Caco-2 (cell line): Measurements from ENCODE around the gene BBOF1. TPM values are rescaled to one million over a fixed set of nuclear protein-coding genes. Genes with fewer than 3 reads are reported as not detected.
"Not testable (repeated sequence)": the region's sequence is repeated elsewhere in the genome, so short reads cannot be mapped to it uniquely, and the experiment has no call there.

Source experiments
- BruUV-seq: library from RNA; stranded (reverse); fragments of 400-500 nt; replicated peaks from 2 replicates; lab custom pipeline; 2021; lab: Mats Ljungman, UMichigan
- CTCF ChIA-PET: fragments of 300-600 bp; sonication (Branson Sonifier 250); formaldehyde crosslinking; loops from one replicate; lab custom pipeline; 2022; ENCODE audit warnings: antibody characterized with exemption; lab: Charles Lee
- POLR2A ChIA-PET: fragments of 300-600 bp; sonication (Branson Sonifier 250); formaldehyde crosslinking; loops from one replicate; lab custom pipeline; 2022; ENCODE audit warnings: antibody characterized with exemption; lab: Charles Lee
- DNase-seq, 2 experiments: peaks; one replicate each; pipeline versions ENCODE4 v3.0.0 to v3.0.0-alpha.2; 2020 to 2022
- H3K27me3 ChIP-seq: replicated peaks from 2 replicates; pipeline ENCODE4 v1.6.0; 2011; ENCODE audit warnings: low read length; ENCODE audit not compliant: control insufficient read depth, insufficient read depth
- H3K36me3 ChIP-seq: 2 replicates; pipeline ENCODE4 v1.5.1; 2011; ENCODE audit warnings: low read length; ENCODE audit not compliant: control insufficient read depth, insufficient read depth
- H3K4me1 ChIP-seq: fragments of 250-450 bp; sonication (Bioruptor Pico); 2 replicates; pipeline ENCODE4 v1.5.1; 2020; ENCODE audit warnings: mild to moderate bottlenecking
- H3K4me3 ChIP-seq: 2 replicates; pipeline ENCODE4 v1.5.1; 2011; ENCODE audit warnings: low read depth, mild to moderate bottlenecking, control low read depth, low read length
- H3K9me3 ChIP-seq: fragments of 250-450 bp; sonication (Bioruptor Pico); 2 replicates; pipeline ENCODE4 v1.5.1; 2020; ENCODE audit warnings: mild to moderate bottlenecking, moderate library complexity
- H3K27ac Mint-ChIP-seq: one replicate; pipeline ENCODE4 v1.8.0; 2022; ENCODE audit warnings: mixed read lengths; ENCODE audit not compliant: unreplicated experiment
- H3K27me3 Mint-ChIP-seq: one replicate; pipeline ENCODE4 v1.8.0; 2022; ENCODE audit warnings: mixed read lengths; ENCODE audit not compliant: insufficient read depth, unreplicated experiment
- H3K36me3 Mint-ChIP-seq: one replicate; pipeline ENCODE4 v1.8.0; 2022; ENCODE audit warnings: mild to moderate bottlenecking, mixed read lengths; ENCODE audit not compliant: insufficient read depth, unreplicated experiment
- H3K4me1 Mint-ChIP-seq: one replicate; pipeline ENCODE4 v1.8.0; 2022; ENCODE audit warnings: low read depth, mixed read lengths; ENCODE audit not compliant: unreplicated experiment
- H3K4me3 Mint-ChIP-seq: one replicate; pipeline ENCODE4 v1.8.0; 2022; ENCODE audit warnings: mild to moderate bottlenecking, moderate library complexity, mixed read lengths; ENCODE audit not compliant: unreplicated experiment
- H3K9me3 Mint-ChIP-seq: one replicate; pipeline ENCODE4 v1.8.0; 2022; ENCODE audit warnings: mixed read lengths; ENCODE audit not compliant: unreplicated experiment
- CTCF ChIP-seq, 2 experiments: fragments of 200-600 bp in 1 of 2; IDR thresholded peaks; 1 replicate in 1 of 2; 2 replicates in 1 of 2; pipeline versions ENCODE4 v1.5.1 to v1.8.0; 2011 to 2022; ENCODE audit warnings: antibody characterized with exemption in 1 of 2, control low read depth in 1 of 2, inconsistent platforms in 1 of 2, low read depth in 1 of 2, low read length in 1 of 2, mild to moderate bottlenecking in 1 of 2, moderate library complexity in 1 of 2; ENCODE audit not compliant: insufficient read depth in 1 of 2, severe bottlenecking in 1 of 2, unreplicated experiment in 1 of 2
- intact Hi-C: fragments of 100-400 bp; cut with micrococcal nuclease; formaldehyde crosslinking; loops from one replicate; pipeline ENCODE4 v1.10.0; 2022; ENCODE audit not compliant: unreplicated experiment
- total RNA-seq: library from RNA; stranded (reverse); gene quantifications from 2 replicates; pipeline ENCODE4 v1.2.3, GENCODE V29; 2022

Gene BBOF1
- total RNA-seq, 1 experiment from 2014 or later, result 0.66 TPM

GRCh38 chr14:73976125-73976524, 43.0 kb upstream of the BBOF1 start:
- no peaks in the 10 kb centered on the region for H3K27me3 ChIP-seq
- intact Hi-C loops, result loop anchor here (5.0 kb wide), 1 partner anchor 41 kb away; the partner anchor contains the start of genes BBOF1 and ENTPD5
- Mint-ChIP-seq H3K27ac (no peak overlapping the region), H3K27me3 (no peaks in the 10 kb centered on the region), H3K4me3 (no peak overlapping the region), H3K9me3 (no peaks in the 10 kb centered on the region), H3K36me3 (peaks cover 7% of the 10 kb centered on the region), H3K4me1 (peaks cover 22% of the 10 kb centered on the region)
- no peaks in the 10 kb centered on the region for H3K9me3 ChIP-seq
- DNase-seq, result no peak
- TF ChIP-seq CTCF (IDR thresholded peaks at IDR 0.05; ENCODE audit: insufficient read depth in 1 of 2, low read depth in 1 of 2, low read length in 1 of 2, severe bottlenecking in 1 of 2, unreplicated experiment in 1 of 2), result no peak
- ChIA-PET POLR2A (no interaction called here), CTCF (no interaction called here)
- no peaks in the 10 kb centered on the region; the same call in 1 of the 2 replicates for H3K36me3 ChIP-seq
- H3K4me1 ChIP-seq, result peaks cover 22% of the 10 kb centered on the region
- no TSS peak for BruUV-seq
- H3K4me3 ChIP-seq, result no peak overlapping the region

DNA sequence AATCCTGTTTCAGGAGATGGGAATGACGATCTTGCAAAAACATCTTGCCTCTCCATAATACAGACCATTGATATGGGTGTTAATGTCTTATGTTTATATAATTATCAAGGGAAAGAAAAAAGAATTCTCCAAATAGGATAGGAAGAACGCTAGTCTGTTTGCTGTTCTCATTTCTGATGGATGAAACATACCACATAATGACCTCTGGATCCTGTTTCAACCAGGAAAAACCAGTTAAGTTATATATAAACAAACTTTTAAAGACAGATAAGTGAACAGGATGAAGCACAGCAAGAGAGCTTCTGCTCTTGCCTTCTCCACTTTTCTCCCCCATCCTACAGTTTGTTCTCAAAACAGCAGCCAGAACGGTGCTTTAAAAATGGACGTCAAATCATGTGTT, 41.3 kb upstream of the BBOF1 start:
- Mint-ChIP-seq H3K36me3 (peaks cover 1% of the 10 kb centered on the region), H3K4me1 (peaks cover 22% of the 10 kb centered on the region), H3K27ac (peak overlapping the region; percentile 36), H3K4me3 (no peak overlapping the region), H3K27me3 (no peaks in the 10 kb centered on the region), H3K9me3 (no peaks in the 10 kb centered on the region)
- Histone ChIP-seq H3K4me1 (peaks cover 22% of the 10 kb centered on the region), H3K27me3 (no peaks in the 10 kb centered on the region), H3K9me3 (no peaks in the 10 kb centered on the region), H3K4me3 (no peak overlapping the region), H3K36me3 (no peaks in the 10 kb centered on the region; the same call in 1 of the 2 replicates)
- peak in 1 of 2 experiments; percentile 5 for DNase-seq
- ChIA-PET CTCF (no interaction called here), POLR2A (no interaction called here)
- BruUV-seq, result no TSS peak
- no peak for TF ChIP-seq CTCF (IDR thresholded peaks at IDR 0.05; ENCODE audit: insufficient read depth in 1 of 2, low read depth in 1 of 2, low read length in 1 of 2, severe bottlenecking in 1 of 2, unreplicated experiment in 1 of 2)
- intact Hi-C loops, result loop anchor here (1.0 to 5.0 kb wide), 2 partner anchors 39 to 50 kb away; partner anchors contain the start of genes BBOF1 and ENTPD5

- Mint-ChIP-seq H3K27ac (no peak overlapping the region), H3K9me3 (no peaks in the 10 kb centered on the region), H3K4me3 (no peak overlapping the region), H3K36me3 (no peaks in the 10 kb centered on the region), H3K4me1 (no peaks in the 10 kb centered on the region), H3K27me3 (no peaks in the 10 kb centered on the region)
- TF ChIP-seq CTCF (IDR thresholded peaks at IDR 0.05; ENCODE audit: insufficient read depth in 1 of 2, low read depth in 1 of 2, low read length in 1 of 2, severe bottlenecking in 1 of 2, unreplicated experiment in 1 of 2), result no peak
- Histone ChIP-seq H3K4me3 (no peak overlapping the region), H3K9me3 (no peaks in the 10 kb centered on the region), H3K4me1 (peaks cover 6% of the 10 kb centered on the region; the same call in 1 of the 2 replicates), H3K27me3 (no peaks in the 10 kb centered on the region), H3K36me3 (no peaks in the 10 kb centered on the region)
- DNase-seq, result no peak
- BruUV-seq, result no TSS peak
- POLR2A ChIA-PET, result no interaction called here
- intact Hi-C loops, result no loop called here
- CTCF ChIA-PET, result no interaction called here
These were observed 31.1 kb upstream of the BBOF1 start for GRCh38 chr14:73988065-73988464.

- H3K27me3 Mint-ChIP-seq, intact Hi-C loops, H3K27me3 ChIP-seq, DNase-seq, H3K4me1 ChIP-seq, H3K4me3 Mint-ChIP-seq, H3K36me3 Mint-ChIP-seq, H3K9me3 Mint-ChIP-seq, H3K9me3 ChIP-seq, BruUV-seq, H3K4me3 ChIP-seq, H3K36me3 ChIP-seq, CTCF ChIA-PET, POLR2A ChIA-PET, H3K4me1 Mint-ChIP-seq, H3K27ac Mint-ChIP-seq: not testable (repeated sequence)
These were observed 30.5 kb upstream of the BBOF1 start for GRCh38 chr14:73988656-73989055.
